OCI-LY7 (cell line): ENCODE measurements around the gene ZBTB9.
"Not testable (repeated sequence)": the region's sequence is repeated elsewhere in the genome, so short reads cannot be mapped to it uniquely, and the experiment has no call there.

Experiments
- CTCF ChIP-seq: fragments of 200-600 bp; sonication (generic); conservative IDR thresholded peaks from 2 replicates; pipeline ENCODE4 v1.5.1; 2014; ENCODE audit warnings: mild to moderate bottlenecking, antibody characterized with exemption, low read length, moderate library complexity, mixed read lengths
- EZH2phosphoT487 ChIP-seq: fragments of 200-600 bp; sonication (generic); IDR thresholded peaks from 2 replicates; pipeline ENCODE4 v1.6.1; 2018; ENCODE audit warnings: low read depth, borderline replicate concordance, mild to moderate bottlenecking, mixed run types, antibody characterized with exemption, low read length, moderate library complexity, mixed read lengths

GRCh38 chr6:33482620-33483019 is 28.2 kb downstream of the ZBTB9 start:
- not testable (repeated sequence) for TF ChIP-seq CTCF, EZH2phosphoT487
